Activated CD4-positive, alpha-beta T cell treated with anti-CD3 and anti-CD28 coated beads, Interleukin-2, amount 10 ng/mL, durations not matched to agents 24 days and 14 days (primary cell): ENCODE results near the gene RPL11. TPM values are rescaled to one million over a fixed set of nuclear protein-coding genes. Genes with fewer than 3 reads are reported as not detected.
"Not testable (repeated sequence)": the region's sequence is repeated elsewhere in the genome, so short reads cannot be mapped to it uniquely, and the experiment has no call there.

ENCODE experiments used
- DNase-seq: peaks from one replicate; pipeline ENCODE4 v3.0.0; 2022
- H3K27ac Mint-ChIP-seq: one replicate; pipeline ENCODE4 v1.8.0; 2022; ENCODE audit warnings: mild to moderate bottlenecking, mixed read lengths
- H3K27me3 Mint-ChIP-seq: one replicate; pipeline ENCODE4 v1.8.0; 2022; ENCODE audit warnings: mixed read lengths
- H3K36me3 Mint-ChIP-seq: one replicate; pipeline ENCODE4 v1.8.0; 2022; ENCODE audit warnings: low read depth, mild to moderate bottlenecking, mixed read lengths
- H3K4me1 Mint-ChIP-seq: one replicate; pipeline ENCODE4 v1.8.0; 2021; ENCODE audit warnings: mixed read lengths
- H3K4me3 Mint-ChIP-seq: one replicate; pipeline ENCODE4 v1.8.0; 2022; ENCODE audit warnings: mild to moderate bottlenecking, moderate library complexity, mixed read lengths
- H3K9me3 Mint-ChIP-seq: one replicate; pipeline ENCODE4 v1.8.0; 2021; ENCODE audit warnings: mixed read lengths
- intact Hi-C: fragments of 100-400 bp; cut with micrococcal nuclease; formaldehyde crosslinking; loops from one replicate; pipeline ENCODE4 v1.15.1; 2023
- total RNA-seq: library from RNA; stranded (reverse); gene quantifications from 2 replicates; pipeline ENCODE4 v1.2.3, GENCODE V29; 2022

Gene RPL11
- total RNA-seq, 1 donor from 2014 or later, result 1,147 TPM

- Mint-ChIP-seq H3K9me3 (no peaks in the 10 kb centered on the region), H3K36me3 (no peaks in the 10 kb centered on the region), H3K4me3 (no peak overlapping the region), H3K4me1 (peaks cover 5% of the 10 kb centered on the region), H3K27ac (no peak overlapping the region), H3K27me3 (peaks cover 3% of the 10 kb centered on the region)
- intact Hi-C loops, result no loop called here
- DNase-seq, result peak; percentile 64
Measured at GRCh38 chr1:23664837-23665795, 26.5 kb upstream of the RPL11 start.

GRCh38 chr1:23667411-23667810, 24.2 kb upstream of the RPL11 start:
- no peak overlapping the region for H3K27ac Mint-ChIP-seq
- intact Hi-C loops, result no loop called here
- no peaks in the 10 kb centered on the region for H3K36me3 Mint-ChIP-seq
- peaks cover 5% of the 10 kb centered on the region for H3K4me1 Mint-ChIP-seq
- no peaks in the 10 kb centered on the region for H3K9me3 Mint-ChIP-seq
- DNase-seq, result no peak
- H3K27me3 Mint-ChIP-seq, result peaks cover 3% of the 10 kb centered on the region
- H3K4me3 Mint-ChIP-seq, result no peak overlapping the region

GRCh38 chr1:23670709-23671108, 20.9 kb upstream of the RPL11 start:
- H3K9me3 Mint-ChIP-seq, result no peaks in the 10 kb centered on the region
- no peak overlapping the region for H3K27ac Mint-ChIP-seq
- no peak for DNase-seq
- no peaks in the 10 kb centered on the region for H3K36me3 Mint-ChIP-seq
- H3K4me3 Mint-ChIP-seq, result no peak overlapping the region
- intact Hi-C loops, result no loop called here
- H3K27me3 Mint-ChIP-seq, result peaks cover 8% of the 10 kb centered on the region
- no peaks in the 10 kb centered on the region for H3K4me1 Mint-ChIP-seq

GRCh38 chr1:23673086-23673813, 18.4 kb upstream of the RPL11 start:
- Mint-ChIP-seq H3K4me3 (no peak overlapping the region), H3K36me3 (no peaks in the 10 kb centered on the region), H3K27ac (no peak overlapping the region), H3K4me1 (no peaks in the 10 kb centered on the region), H3K27me3 (peaks cover 9% of the 10 kb centered on the region), H3K9me3 (no peaks in the 10 kb centered on the region)
- intact Hi-C loops, result no loop called here
- DNase-seq, result peak; percentile 75

- DNase-seq, result no peak
- intact Hi-C loops, result no loop called here
- Mint-ChIP-seq H3K27ac (no peak overlapping the region), H3K36me3 (no peaks in the 10 kb centered on the region), H3K9me3 (no peaks in the 10 kb centered on the region), H3K27me3 (peaks cover 19% of the 10 kb centered on the region), H3K4me3 (no peak overlapping the region), H3K4me1 (no peaks in the 10 kb centered on the region)
Measured at GRCh38 chr1:23679815-23680214, 11.8 kb upstream of the RPL11 start.

GRCh38 chr1:23682946-23683345, 8.7 kb upstream of the RPL11 start:
- intact Hi-C loops, result no loop called here
- Mint-ChIP-seq H3K36me3 (no peaks in the 10 kb centered on the region), H3K4me3 (no peak overlapping the region), H3K4me1 (no peaks in the 10 kb centered on the region), H3K9me3 (no peaks in the 10 kb centered on the region), H3K27me3 (peaks cover 20% of the 10 kb centered on the region), H3K27ac (no peak overlapping the region)
- DNase-seq, result no peak

- H3K27ac Mint-ChIP-seq, result no peak overlapping the region
- peaks cover 20% of the 10 kb centered on the region for H3K27me3 Mint-ChIP-seq
- H3K9me3 Mint-ChIP-seq, result no peaks in the 10 kb centered on the region
- H3K4me3 Mint-ChIP-seq, result no peak overlapping the region
- no peak for DNase-seq
- no peaks in the 10 kb centered on the region for H3K4me1 Mint-ChIP-seq
- intact Hi-C loops, result no loop called here
- H3K36me3 Mint-ChIP-seq, result no peaks in the 10 kb centered on the region
Measured at GRCh38 chr1:23684415-23684814, 7.2 kb upstream of the RPL11 start.

- intact Hi-C loops, H3K36me3 Mint-ChIP-seq, H3K4me3 Mint-ChIP-seq, H3K9me3 Mint-ChIP-seq, H3K4me1 Mint-ChIP-seq, DNase-seq, H3K27ac Mint-ChIP-seq: not testable (repeated sequence)
- peaks cover 15% of the 10 kb centered on the region for H3K27me3 Mint-ChIP-seq
Measured at GRCh38 chr1:23685197-23685596, 6.4 kb upstream of the RPL11 start.

- DNase-seq, H3K4me3 Mint-ChIP-seq, H3K9me3 Mint-ChIP-seq, H3K27ac Mint-ChIP-seq, intact Hi-C loops, H3K4me1 Mint-ChIP-seq: not testable (repeated sequence)
- peaks cover 11% of the 10 kb centered on the region for H3K27me3 Mint-ChIP-seq
- peaks cover 11% of the 10 kb centered on the region for H3K36me3 Mint-ChIP-seq
Measured at GRCh38 chr1:23687680-23688079, 3.9 kb upstream of the RPL11 start.

- H3K4me1 Mint-ChIP-seq, H3K9me3 Mint-ChIP-seq, H3K27ac Mint-ChIP-seq, H3K27me3 Mint-ChIP-seq, H3K4me3 Mint-ChIP-seq, DNase-seq, intact Hi-C loops: not testable (repeated sequence)
- H3K36me3 Mint-ChIP-seq, result peaks cover 17% of the 10 kb centered on the region
Measured at GRCh38 chr1:23688281-23688680, 3.3 kb upstream of the RPL11 start.

GRCh38 chr1:23692308-23692871, 784 bp downstream of the RPL11 start:
- intact Hi-C loops, result loop anchor here (10.0 kb wide), 1 partner anchor 328 kb away; the partner anchor contains the start of gene ZNF436
- H3K36me3 Mint-ChIP-seq, result peaks cover 58% of the 10 kb centered on the region
- H3K9me3 Mint-ChIP-seq, result no peaks in the 10 kb centered on the region
- peaks cover 41% of the 10 kb centered on the region for H3K4me1 Mint-ChIP-seq
- no peaks in the 10 kb centered on the region for H3K27me3 Mint-ChIP-seq
- peak; percentile 60 for DNase-seq
- peak overlapping the region; percentile 97 for H3K27ac Mint-ChIP-seq
- peak overlapping the region; percentile 97 for H3K4me3 Mint-ChIP-seq

GRCh38 chr1:23693599-23693998, 2.0 kb downstream of the RPL11 start:
- no peak for DNase-seq
- Mint-ChIP-seq H3K27ac (peak overlapping the region; percentile 97), H3K9me3 (no peaks in the 10 kb centered on the region), H3K36me3 (peaks cover 71% of the 10 kb centered on the region), H3K4me1 (peaks cover 46% of the 10 kb centered on the region), H3K4me3 (peak overlapping the region; percentile 97), H3K27me3 (no peaks in the 10 kb centered on the region)
- intact Hi-C loops, result loop anchor here (10.0 kb wide), 1 partner anchor 329 kb away; the partner anchor contains the start of gene ZNF436

GRCh38 chr1:23694371-23694770, 2.8 kb downstream of the RPL11 start:
- Mint-ChIP-seq H3K9me3 (no peaks in the 10 kb centered on the region), H3K27ac (peak overlapping the region; percentile 97), H3K36me3 (peaks cover 77% of the 10 kb centered on the region), H3K4me1 (peaks cover 49% of the 10 kb centered on the region), H3K4me3 (peak overlapping the region; percentile 97), H3K27me3 (no peaks in the 10 kb centered on the region)
- no peak for DNase-seq
- intact Hi-C loops, result loop anchor here (10.0 kb wide), 1 partner anchor 330 kb away; the partner anchor contains the start of gene ZNF436

GRCh38 chr1:23695667-23696066, 4.1 kb downstream of the RPL11 start:
- intact Hi-C loops, result loop anchor here (10.0 kb wide), 1 partner anchor 331 kb away; the partner anchor contains the start of gene ZNF436
- no peaks in the 10 kb centered on the region for H3K27me3 Mint-ChIP-seq
- peaks cover 89% of the 10 kb centered on the region for H3K36me3 Mint-ChIP-seq
- peak overlapping the region; percentile 97 for H3K4me3 Mint-ChIP-seq
- no peaks in the 10 kb centered on the region for H3K9me3 Mint-ChIP-seq
- no peak overlapping the region for H3K27ac Mint-ChIP-seq
- H3K4me1 Mint-ChIP-seq, result peaks cover 57% of the 10 kb centered on the region
- DNase-seq, result no peak
